H9 (cell line): ENCODE data around the gene OSTF1. TPM values are rescaled to one million over a fixed set of nuclear protein-coding genes. Genes with fewer than 3 reads are reported as not detected.

Experiments
- DNase-seq: peaks from one replicate; pipeline ENCODE4 v3.0.0-alpha.2; 2017
- H2AFZ ChIP-seq: one replicate; pipeline ENCODE4 v1.6.1; 2013; ENCODE audit warnings: mild to moderate bottlenecking, low read length, control low read depth, moderate library complexity
- H2AK5ac ChIP-seq: 2 replicates; pipeline ENCODE4 v1.6.1; 2013; ENCODE audit warnings: low read length, control low read depth, mixed read lengths; ENCODE audit not compliant: insufficient read length
- H2BK120ac ChIP-seq: one replicate; pipeline ENCODE4 v1.6.1; 2013; ENCODE audit warnings: low read depth, mild to moderate bottlenecking, low read length, control low read depth, inconsistent platforms; ENCODE audit not compliant: poor library complexity, severe bottlenecking
- H2BK12ac ChIP-seq: 2 replicates; pipeline ENCODE4 v1.6.1; 2013; ENCODE audit warnings: low read length, control low read depth, mixed read lengths, low read depth; ENCODE audit not compliant: insufficient read length
- H2BK15ac ChIP-seq: 2 replicates; pipeline ENCODE4 v1.6.1; 2013; ENCODE audit warnings: low read depth, low read length, control low read depth
- H2BK20ac ChIP-seq: one replicate; pipeline ENCODE4 v1.6.1; 2013; ENCODE audit warnings: low read depth, mild to moderate bottlenecking, low read length, control low read depth, inconsistent platforms; ENCODE audit not compliant: poor library complexity, severe bottlenecking
- H2BK5ac ChIP-seq: 2 replicates; pipeline ENCODE4 v1.6.1; 2013; ENCODE audit warnings: low read length, control low read depth, mixed read lengths; ENCODE audit not compliant: insufficient read length
- H3K14ac ChIP-seq: 2 replicates; pipeline ENCODE4 v1.6.1; 2013; ENCODE audit warnings: low read length, control low read depth; ENCODE audit not compliant: insufficient read depth
- H3K18ac ChIP-seq: 2 replicates; pipeline ENCODE4 v1.6.1; 2013; ENCODE audit warnings: low read depth, mild to moderate bottlenecking, mixed read lengths, low read length, control low read depth; ENCODE audit not compliant: insufficient read length
- H3K23ac ChIP-seq: 2 replicates; pipeline ENCODE4 v1.6.1; 2013; ENCODE audit warnings: low read length, control low read depth, mixed read lengths, low read depth; ENCODE audit not compliant: insufficient read length
- H3K23me2 ChIP-seq: 2 replicates; pipeline ENCODE4 v1.6.1; 2013; ENCODE audit warnings: low read depth, mild to moderate bottlenecking, mixed read lengths, low read length, control low read depth; ENCODE audit not compliant: insufficient read length, poor library complexity, severe bottlenecking
- H3K27ac ChIP-seq: 2 replicates; pipeline ENCODE4 v1.5.1; 2013; ENCODE audit warnings: low read length, control low read depth, mixed read lengths, low read depth; ENCODE audit not compliant: insufficient read length
- H3K27me3 ChIP-seq: 2 replicates; pipeline ENCODE4 v1.6.1; 2013; ENCODE audit warnings: low read length, control low read depth, inconsistent platforms; ENCODE audit not compliant: insufficient read depth
- H3K4ac ChIP-seq: 2 replicates; pipeline ENCODE4 v1.6.1; 2013; ENCODE audit warnings: low read depth, mild to moderate bottlenecking, control low read depth, inconsistent platforms, low read length, moderate library complexity
- H3K4me1 ChIP-seq: 2 replicates; pipeline ENCODE4 v1.6.1; 2013; ENCODE audit warnings: low read length, control low read depth, inconsistent platforms; ENCODE audit not compliant: insufficient read depth
- H3K4me2 ChIP-seq: 2 replicates; pipeline ENCODE4 v1.6.1; 2013; ENCODE audit warnings: low read length, control low read depth, mixed read lengths; ENCODE audit not compliant: insufficient read length, insufficient read depth
- H3K56ac ChIP-seq: 2 replicates; pipeline ENCODE4 v1.6.1; 2013; ENCODE audit warnings: low read depth, mild to moderate bottlenecking, mixed read lengths, low read length, control low read depth; ENCODE audit not compliant: insufficient read length
- H3K79me1 ChIP-seq: 2 replicates; pipeline ENCODE4 v1.6.1; 2013; ENCODE audit warnings: low read depth, mild to moderate bottlenecking, moderate library complexity, low read length, control low read depth, inconsistent platforms; ENCODE audit not compliant: insufficient read depth, poor library complexity, severe bottlenecking
- H3K79me2 ChIP-seq: 2 replicates; pipeline ENCODE4 v1.6.1; 2013; ENCODE audit warnings: low read length, control low read depth, inconsistent platforms; ENCODE audit not compliant: insufficient read depth
- H3K9ac ChIP-seq: 2 replicates; pipeline ENCODE4 v1.6.1; 2013; ENCODE audit warnings: low read length, control low read depth, mixed read lengths; ENCODE audit not compliant: insufficient read length; ENCODE audit errors: extremely low read depth
- H3K9me3 ChIP-seq: one replicate; pipeline ENCODE4 v1.6.1; 2013; ENCODE audit warnings: low read depth, low read length, inconsistent platforms; ENCODE audit not compliant: control insufficient read depth
- H3T11ph ChIP-seq: one replicate; pipeline ENCODE4 v1.6.1; 2013; ENCODE audit warnings: mild to moderate bottlenecking, low read length, control low read depth, inconsistent platforms
- H4K20me1 ChIP-seq: one replicate; pipeline ENCODE4 v1.6.1; 2013; ENCODE audit not compliant: control insufficient read depth, insufficient read length, insufficient read depth
- H4K5ac ChIP-seq: 2 replicates; pipeline ENCODE4 v1.6.1; 2013; ENCODE audit warnings: low read depth, mild to moderate bottlenecking, mixed read lengths, low read length, control low read depth; ENCODE audit not compliant: insufficient read length
- H4K8ac ChIP-seq: replicated peaks from 2 replicates; pipeline ENCODE4 v1.6.1; 2013; ENCODE audit warnings: low read length, control low read depth, mixed read lengths, low read depth; ENCODE audit not compliant: insufficient read length
- H4K91ac ChIP-seq: 2 replicates; pipeline ENCODE4 v1.6.1; 2013; ENCODE audit warnings: low read depth, mild to moderate bottlenecking, moderate library complexity, mixed read lengths, low read length, control low read depth; ENCODE audit not compliant: insufficient read length
- H3K27ac Mint-ChIP-seq, 3 experiments: 2 replicates in 2 of 3; 3 replicates in 1 of 3; pipeline ENCODE4 v1.8.0; 2020 to 2021; ENCODE audit warnings: mixed read lengths in 3 of 3, mild to moderate bottlenecking in 1 of 3, moderate library complexity in 1 of 3
- H3K27me3 Mint-ChIP-seq: 2 replicates; pipeline ENCODE4 v1.8.0; 2021; ENCODE audit warnings: low read depth, mild to moderate bottlenecking, moderate library complexity, mixed read lengths
- H3K36me3 Mint-ChIP-seq, 3 experiments: 2 replicates in 2 of 3; 3 replicates in 1 of 3; pipeline ENCODE4 v1.8.0; 2020 to 2021; ENCODE audit warnings: low read depth in 3 of 3, mixed read lengths in 3 of 3; ENCODE audit not compliant: insufficient read depth in 1 of 3
- H3K4me1 Mint-ChIP-seq, 2 experiments: 2 replicates each; pipeline ENCODE4 v1.8.0; 2020; ENCODE audit warnings: mixed read lengths in 2 of 2
- H3K4me3 Mint-ChIP-seq, 2 experiments: 2 replicates in 1 of 2; 3 replicates in 1 of 2; pipeline ENCODE4 v1.8.0; 2020 to 2021; ENCODE audit warnings: mild to moderate bottlenecking in 2 of 2, mixed read lengths in 2 of 2, moderate library complexity in 1 of 2
- H3K9me3 Mint-ChIP-seq, 2 experiments: 2 replicates in 1 of 2; 3 replicates in 1 of 2; pipeline ENCODE4 v1.8.0; 2020; ENCODE audit warnings: mild to moderate bottlenecking in 2 of 2, mixed read lengths in 2 of 2, moderate library complexity in 1 of 2
- CTCF ChIP-seq: fragments of 200-600 bp; sonication (generic); conservative IDR thresholded peaks from 3 replicates; pipeline ENCODE4 v1.8.0; 2021; ENCODE audit warnings: antibody characterized with exemption, mild to moderate bottlenecking
- WGBS: extraction: QIAGEN DNeasy Blood & Tissue Kit; methylation state at CpG from one replicate; pipeline ENCODE4 v1.1.7; 2013; ENCODE audit warnings: missing lambda C conversion rate, low lambda C conversion rate, mixed read lengths; ENCODE audit not compliant: insufficient read length; ENCODE audit errors: extremely low coverage; 5-methylcytosine and 5-hydroxymethylcytosine counted together
- total RNA-seq: library from RNA; stranded (reverse); gene quantifications from 2 replicates; pipeline ENCODE4 v1.2.1, GENCODE V29; 2021

OSTF1 gene
- total RNA-seq, 1 experiment from 2014 or later = 16.1 TPM

GRCh38 chr9:75092766-75093165 is 4.5 kb downstream of the OSTF1 start:
- no peak overlapping the region; a peak in 1 of 7 replicates for H3K27ac Mint-ChIP-seq
- no peaks in the 10 kb centered on the region; the same call in 1 of the 2 replicates for H3K27me3 Mint-ChIP-seq
- Histone ChIP-seq H3K9me3 (no peaks in the 10 kb centered on the region), H4K91ac (no peak overlapping the region), H3T11ph (no peak overlapping the region), H3K18ac (no peak overlapping the region), H3K9ac (no peak overlapping the region), H3K23me2 (peaks cover 8% of the 10 kb centered on the region), H4K8ac (no peak overlapping the region), H3K14ac (no peak overlapping the region), H3K56ac (no peak overlapping the region), H3K4me2 (no peak overlapping the region), H4K5ac (no peak overlapping the region), H2AFZ (no peak overlapping the region), H3K4me1 (peaks cover 2% of the 10 kb centered on the region; the same call in 1 of the 2 replicates), H3K27me3 (no peaks in the 10 kb centered on the region), H2BK15ac (no peak overlapping the region), H3K4ac (no peak overlapping the region), H3K79me1 (no peaks in the 10 kb centered on the region), H3K79me2 (no peaks in the 10 kb centered on the region; the same call in 1 of the 2 replicates), H4K20me1 (no peaks in the 10 kb centered on the region), H3K27ac (no peak overlapping the region), H2BK120ac (no peak overlapping the region), H2BK5ac (no peak overlapping the region), H2BK20ac (no peak overlapping the region), H2AK5ac (no peak overlapping the region), H2BK12ac (no peak overlapping the region), H3K23ac (no peak overlapping the region)
- no peaks in the 10 kb centered on the region for H3K9me3 Mint-ChIP-seq
- no peak for TF ChIP-seq CTCF
- no peaks in the 10 kb centered on the region for H3K36me3 Mint-ChIP-seq
- no peak for DNase-seq
- WGBS = no CpG with 5 or more reads among the region's 4 CpGs
- H3K4me1 Mint-ChIP-seq = peaks cover 27 to 31% of the 10 kb centered on the region in 2 experiments
- no peak overlapping the region for H3K4me3 Mint-ChIP-seq
